Midbrain (tissue), 1 donor: ENCODE data around the gene IL36G.

Experiments
- DNase-seq: peaks from one replicate; lab custom pipeline; 2025; lab: John Stamatoyannopoulos, UW

Gene IL36G

GRCh38 chr2:112972423-112973086, 5.3 kb upstream of the IL36G start:
- DNase-seq, result no peak

GRCh38 chr2:112973156-112973555, 4.7 kb upstream of the IL36G start:
- DNase-seq, result no peak

- DNase-seq, result no peak
These were observed 1.9 kb downstream of the IL36G start for GRCh38 chr2:112979731-112980130.

- no peak for DNase-seq
These were observed 2.7 kb downstream of the IL36G start for GRCh38 chr2:112980537-112980936.

- DNase-seq, result no peak
These were observed 7.3 kb downstream of the IL36G start for GRCh38 chr2:112985090-112985489.

GRCh38 chr2:112989611-112990010, 11.8 kb downstream of the IL36G start:
- no peak for DNase-seq

- DNase-seq, result no peak
These were observed 16.0 kb downstream of the IL36G start for GRCh38 chr2:112993831-112994230.

GRCh38 chr2:112994648-112995047, 16.8 kb downstream of the IL36G start:
- no peak for DNase-seq

- no peak for DNase-seq
These were observed 17.6 kb downstream of the IL36G start for GRCh38 chr2:112995346-112995920.

GRCh38 chr2:112996635-112997034, 18.8 kb downstream of the IL36G start:
- DNase-seq, result no peak

GRCh38 chr2:112997151-112997550, 19.3 kb downstream of the IL36G start:
- no peak for DNase-seq

GRCh38 chr2:113000436-113000835, 22.6 kb downstream of the IL36G start:
- no peak for DNase-seq

- no peak for DNase-seq
These were observed 24.9 kb downstream of the IL36G start for GRCh38 chr2:113002677-113003076.

GRCh38 chr2:113005030-113005509, 27.3 kb downstream of the IL36G start, which contains the start of gene IL36A:
Gene IL36A (plus strand): TSS chr2:113005459. CDS start chr2:113005872, 413 bp downstream.
- DNase-seq, result no peak

GRCh38 chr2:113007250-113007649, 29.4 kb downstream of the IL36G start:
- DNase-seq, result no peak

- DNase-seq, result no peak
These were observed 31.8 kb downstream of the IL36G start for GRCh38 chr2:113009622-113010021.

- DNase-seq, result no peak
These were observed 32.3 kb downstream of the IL36G start for GRCh38 chr2:113010088-113010487.

- no peak for DNase-seq
These were observed 33.3 kb downstream of the IL36G start for GRCh38 chr2:113011108-113011507.

- DNase-seq, result no peak
These were observed 34.9 kb downstream of the IL36G start for GRCh38 chr2:113012436-113013335.

GRCh38 chr2:113013336-113013661, 35.5 kb downstream of the IL36G start:
- no peak for DNase-seq

GRCh38 chr2:113014067-113014466, 36.3 kb downstream of the IL36G start:
- DNase-seq, result no peak

- DNase-seq, result no peak
These were observed 37.2 kb downstream of the IL36G start for GRCh38 chr2:113015042-113015441.

- no peak for DNase-seq
These were observed 37.8 kb downstream of the IL36G start for GRCh38 chr2:113015655-113016054.
